ENCODE measurements around the gene VEZT.

VEZT gene

DNA sequence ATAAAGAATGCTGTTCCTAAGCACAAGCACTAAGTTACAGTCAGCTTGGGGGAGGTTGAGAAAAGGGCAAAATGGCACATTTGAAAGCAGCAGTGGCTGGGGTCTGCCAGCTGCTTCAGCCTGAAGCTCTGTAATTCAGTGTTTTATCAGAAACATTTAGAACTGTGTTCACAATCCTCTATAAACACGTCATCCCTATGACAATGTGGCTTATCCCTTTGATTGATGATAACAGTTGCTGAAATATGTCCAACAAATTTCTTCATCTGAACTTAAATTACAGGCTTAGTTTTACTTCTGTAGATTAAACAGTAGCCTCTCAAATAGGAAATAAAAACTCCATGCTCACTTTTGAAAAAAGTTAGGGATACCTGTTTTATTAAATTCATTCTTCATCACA lies 108.8 kb downstream of the VEZT start:
- DNase-seq = no peak

- no peak for DNase-seq
These were observed 109.2 kb downstream of the VEZT start for GRCh38 chr12:95326855-95327254.

GRCh38 chr12:95328708-95329107 lies 111.1 kb downstream of the VEZT start:
- DNase-seq = no peak

DNA sequence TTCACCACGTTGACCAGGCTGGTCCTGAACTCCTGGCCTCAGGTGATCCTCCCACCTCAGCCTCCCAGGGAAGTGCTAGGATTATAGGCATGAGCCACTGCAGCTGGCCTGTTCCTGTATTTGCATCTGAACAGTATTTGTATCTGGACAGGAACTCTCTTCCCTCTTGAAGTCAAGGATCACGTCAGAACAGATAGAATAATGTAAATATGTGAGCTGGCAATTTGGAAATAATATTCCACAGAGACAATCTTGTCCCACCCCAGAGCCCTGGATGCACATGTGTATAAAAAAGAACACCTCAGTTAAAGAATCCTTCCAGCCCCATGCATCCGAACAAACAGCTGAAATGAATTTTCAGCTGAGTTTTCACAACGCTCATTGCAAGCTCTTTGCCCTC lies 118.3 kb downstream of the VEZT start:
- DNase-seq = no peak

- no peak for DNase-seq
These were observed 118.9 kb downstream of the VEZT start for GRCh38 chr12:95336387-95337067.

- no peak for DNase-seq
These were observed 119.5 kb downstream of the VEZT start for GRCh38 chr12:95337146-95337545.

GRCh38 chr12:95339086-95339788 lies 121.6 kb downstream of the VEZT start:
- no peak for DNase-seq

DNA sequence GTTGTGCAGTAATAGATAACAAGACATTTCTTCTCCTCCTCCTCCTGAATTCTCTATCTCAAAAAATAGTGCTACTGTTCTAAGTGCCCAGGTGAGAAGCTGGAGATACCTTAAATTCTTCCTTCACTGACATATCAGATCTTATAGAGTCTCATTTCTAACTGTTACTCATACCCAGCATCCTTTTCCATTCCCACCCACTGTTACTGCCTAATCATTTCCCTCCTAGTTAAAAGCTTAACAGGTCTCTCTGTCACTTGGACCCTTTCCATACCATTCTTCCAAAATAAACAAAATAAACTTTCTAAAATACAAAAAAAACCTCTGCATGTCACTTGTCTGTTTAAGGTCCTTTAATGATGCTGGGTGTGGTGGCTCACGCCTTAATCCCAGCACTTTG lies 124.4 kb downstream of the VEZT start:
- DNase-seq = no peak

- no peak for DNase-seq
These were observed 126.0 kb downstream of the VEZT start for GRCh38 chr12:95343461-95344230.

DNA sequence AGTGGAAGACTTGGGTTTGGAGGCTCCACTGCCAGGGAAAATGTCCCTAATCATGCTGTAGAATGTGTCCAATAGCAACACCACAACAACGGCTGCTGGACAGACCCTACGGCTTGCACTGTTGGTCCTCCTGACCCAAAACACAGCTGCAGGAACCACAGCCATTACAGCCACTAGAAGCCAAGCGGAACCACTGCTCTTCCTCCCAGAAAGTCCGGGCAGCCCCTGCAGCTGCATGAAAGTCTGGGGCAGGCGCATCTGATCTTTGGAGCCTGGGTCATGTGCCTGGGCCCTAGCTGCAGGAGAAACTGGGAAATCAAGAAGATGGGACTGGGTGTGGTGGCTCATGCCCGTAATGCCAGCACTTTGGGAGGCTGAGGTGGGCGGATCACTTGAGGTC lies 131.7 kb downstream of the VEZT start:
- DNase-seq = no peak

- no peak for DNase-seq
These were observed 134.1 kb downstream of the VEZT start for GRCh38 chr12:95351748-95352147.

Data from activated T-cell treated with anti-CD3 and anti-CD28 coated beads for 4 hours (primary cell).